ENCODE results near the gene MRPL24.
"Not testable (repeated sequence)": the region's sequence is repeated elsewhere in the genome, so short reads cannot be mapped to it uniquely, and the experiment has no call there.

Gene MRPL24

DNA sequence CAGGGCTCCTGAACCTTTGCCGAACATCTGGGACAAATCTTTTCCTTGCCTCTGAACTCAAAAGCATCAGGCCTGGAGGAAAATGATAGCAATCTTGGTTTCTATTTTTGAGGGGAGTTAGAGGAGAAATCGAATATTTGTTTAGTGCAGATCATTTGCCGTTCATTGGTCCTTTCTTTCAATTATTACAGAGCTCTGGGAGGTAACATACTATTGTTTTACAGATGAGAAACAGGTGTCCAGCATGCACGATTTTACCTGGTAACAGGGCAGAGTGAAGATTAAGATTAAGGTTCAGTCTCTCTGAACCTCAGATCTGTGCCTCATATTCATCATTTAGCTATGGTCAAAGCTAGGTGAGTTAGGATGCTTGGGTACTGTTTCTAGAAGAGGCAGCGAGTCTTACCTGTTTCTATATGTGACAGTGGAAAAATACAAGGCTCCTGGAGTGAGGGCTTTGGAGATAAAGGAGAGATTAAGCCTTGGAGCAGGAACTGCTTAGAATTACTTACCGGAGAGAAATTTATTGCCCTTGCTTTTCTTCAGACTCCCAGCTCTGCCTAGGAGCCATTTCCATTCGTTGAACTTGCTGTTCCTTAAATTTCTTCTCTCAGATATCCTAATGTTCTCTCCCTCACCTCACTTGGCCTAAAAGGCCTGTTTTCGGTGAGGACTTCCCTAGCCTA lies 27.9 kb upstream of the MRPL24 start:
- peak overlapping the region; percentile 98 for H3K9ac ChIP-seq (ENCODE audit: low read length)
- no peaks in the 10 kb centered on the region for H3K36me3 ChIP-seq (ENCODE audit: control insufficient read depth, insufficient read depth, low read length)
- peaks cover 20% of the 10 kb centered on the region for H3K4me1 ChIP-seq (ENCODE audit: control insufficient read depth, insufficient read depth, low read length)
- H3K9me3 ChIP-seq (ENCODE audit: control insufficient read depth, low read length), result no peaks in the 10 kb centered on the region
- H3K27me3 ChIP-seq (ENCODE audit: control insufficient read depth, insufficient read depth, low read length), result no peaks in the 10 kb centered on the region
- peak overlapping the region; percentile 96 for H3K4me3 ChIP-seq (ENCODE audit: low read length)

DNA sequence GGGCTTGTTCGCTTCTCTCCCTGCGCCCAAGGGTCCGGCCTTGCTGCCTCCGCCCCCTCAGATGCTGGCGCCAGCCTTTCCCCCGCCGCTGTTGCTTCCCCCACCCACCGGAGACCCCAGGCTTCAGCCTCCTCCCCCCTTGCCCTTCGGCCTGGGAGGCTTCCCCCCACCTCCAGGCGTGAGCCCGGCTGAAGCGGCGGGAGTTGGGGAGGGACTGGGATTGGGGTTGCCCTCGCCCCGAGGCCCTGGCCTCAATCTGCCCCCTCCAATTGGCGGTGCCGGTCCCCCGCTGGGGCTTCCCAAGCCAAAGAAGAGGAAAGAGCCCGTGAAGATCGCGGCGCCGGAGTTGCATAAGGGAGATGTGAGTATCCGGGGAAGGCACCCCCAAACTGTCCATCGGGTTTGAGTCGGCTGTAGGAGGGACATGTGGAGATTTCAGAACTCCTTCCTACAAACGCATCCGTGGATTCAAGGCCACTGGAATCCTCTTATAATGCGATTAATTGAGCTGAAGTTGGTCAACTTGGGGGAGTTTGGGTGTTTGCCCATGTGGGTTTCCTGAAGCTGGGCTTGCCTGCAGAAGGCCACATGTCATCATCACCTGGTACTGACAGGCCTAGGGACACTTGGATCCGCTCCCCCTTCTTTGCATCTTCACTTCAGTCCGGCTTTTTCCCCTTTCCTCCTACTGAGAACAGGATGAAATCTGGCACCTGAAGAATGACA lies 27.2 kb upstream of the MRPL24 start:
- no peaks in the 10 kb centered on the region for H3K36me3 ChIP-seq (ENCODE audit: control insufficient read depth, insufficient read depth, low read length)
- peak overlapping the region; percentile 96 for H3K4me3 ChIP-seq (ENCODE audit: low read length)
- H3K9me3 ChIP-seq (ENCODE audit: control insufficient read depth, low read length), result no peaks in the 10 kb centered on the region
- peaks cover 20% of the 10 kb centered on the region for H3K4me1 ChIP-seq (ENCODE audit: control insufficient read depth, insufficient read depth, low read length)
- no peaks in the 10 kb centered on the region for H3K27me3 ChIP-seq (ENCODE audit: control insufficient read depth, insufficient read depth, low read length)
- H3K9ac ChIP-seq (ENCODE audit: low read length), result peak overlapping the region; percentile 98

DNA sequence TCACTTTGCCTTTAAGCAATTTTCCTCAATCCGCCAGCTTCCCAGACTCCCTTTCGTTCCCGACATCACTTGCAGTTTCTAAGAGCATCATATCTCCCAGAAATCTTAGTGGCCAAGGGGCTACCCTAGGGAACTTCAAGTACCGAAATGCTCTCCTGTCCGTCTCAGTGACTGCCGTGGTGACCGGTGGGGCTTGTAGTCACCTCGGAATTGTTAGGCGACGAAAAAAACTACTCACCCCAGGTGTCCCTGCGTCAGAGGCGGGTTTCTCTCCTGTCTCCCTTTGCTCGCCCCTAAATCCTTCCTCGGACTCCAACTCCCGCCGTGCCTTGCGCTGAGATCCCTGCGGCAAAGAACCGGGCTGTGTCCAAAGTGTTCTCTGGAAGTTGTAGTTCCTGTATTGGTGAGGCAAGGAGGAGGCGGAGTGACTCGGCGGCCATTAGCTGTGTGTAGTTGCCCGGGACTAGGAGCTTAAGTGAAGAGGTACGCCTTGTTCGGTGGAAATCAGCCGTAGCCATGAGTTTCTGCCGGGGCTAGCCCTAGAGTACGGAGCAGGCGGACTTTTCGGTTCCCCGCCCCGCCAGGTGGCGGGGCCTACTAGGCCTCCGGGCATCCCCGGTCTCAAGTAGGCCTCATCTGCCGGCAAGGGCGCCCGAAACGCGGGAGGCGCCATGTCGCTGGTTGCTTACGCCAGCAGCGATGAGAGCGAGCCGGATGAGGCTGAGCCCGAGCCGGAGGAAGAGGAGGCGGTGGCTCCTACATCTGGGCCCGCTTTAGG lies 26.4 kb upstream of the MRPL24 start, which contains the start of gene PRCC:
TSS of gene PRCC (plus strand) at position 435 of the 778 bp plus-strand sequence. CDS start at position 672, 237 bp downstream.
- Histone ChIP-seq H3K36me3 (ENCODE audit: control insufficient read depth, insufficient read depth, low read length) (no peaks in the 10 kb centered on the region), H3K4me3 (ENCODE audit: low read length) (peak within 1 kb of the TSS; percentile 96), H3K9ac (ENCODE audit: low read length) (peak within 1 kb of the TSS; percentile 98), H3K9me3 (ENCODE audit: control insufficient read depth, low read length) (no peaks in the 10 kb centered on the region), H3K4me1 (ENCODE audit: control insufficient read depth, insufficient read depth, low read length) (peaks cover 13% of the 10 kb centered on the region), H3K27me3 (ENCODE audit: control insufficient read depth, insufficient read depth, low read length) (no peaks in the 10 kb centered on the region)

DNA sequence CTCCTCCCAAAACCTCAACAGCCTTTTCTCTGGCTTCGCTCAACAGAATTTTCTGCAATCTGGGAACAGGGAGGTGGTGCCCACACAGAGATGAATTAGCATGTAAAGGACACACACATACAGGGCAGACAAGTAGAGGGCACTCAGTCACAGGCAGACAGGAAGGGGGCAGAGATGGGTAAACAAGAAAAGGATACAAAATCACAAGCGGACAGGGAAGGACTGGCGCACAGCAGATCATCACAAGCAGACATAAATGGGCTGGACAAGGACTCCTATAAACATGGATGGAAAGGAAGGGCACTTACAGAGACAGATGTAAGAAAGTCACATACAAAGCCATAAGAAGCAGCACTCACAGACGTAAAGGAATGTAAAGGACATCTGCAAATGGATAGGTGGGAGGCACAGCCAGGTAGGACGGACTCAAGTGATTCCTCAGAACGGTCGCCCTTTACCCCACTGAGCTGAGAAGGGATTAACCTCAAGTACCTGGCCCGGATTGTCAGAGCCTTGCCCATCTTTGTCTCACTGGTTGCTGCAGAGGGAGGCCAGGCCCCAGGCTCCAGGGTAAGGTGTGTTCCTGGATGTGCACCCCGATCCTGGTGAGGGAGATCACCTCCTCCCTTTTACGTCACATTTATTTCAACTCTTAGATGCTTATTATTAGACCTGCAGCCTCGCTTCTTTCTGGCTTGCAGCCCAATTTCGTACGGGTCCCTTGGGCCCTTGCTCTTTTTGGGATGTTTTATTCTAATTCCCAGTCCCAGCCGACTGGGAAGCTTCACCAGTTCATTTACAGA lies 25.6 kb upstream of the MRPL24 start:
- H3K36me3 ChIP-seq (ENCODE audit: control insufficient read depth, insufficient read depth, low read length), result no peaks in the 10 kb centered on the region
- H3K9ac ChIP-seq (ENCODE audit: low read length), result peak overlapping the region; percentile 74
- H3K27me3 ChIP-seq (ENCODE audit: control insufficient read depth, insufficient read depth, low read length), result no peaks in the 10 kb centered on the region
- peaks cover 13% of the 10 kb centered on the region for H3K4me1 ChIP-seq (ENCODE audit: control insufficient read depth, insufficient read depth, low read length)
- peak overlapping the region; percentile 70 for H3K4me3 ChIP-seq (ENCODE audit: low read length)
- no peaks in the 10 kb centered on the region for H3K9me3 ChIP-seq (ENCODE audit: control insufficient read depth, low read length)

DNA sequence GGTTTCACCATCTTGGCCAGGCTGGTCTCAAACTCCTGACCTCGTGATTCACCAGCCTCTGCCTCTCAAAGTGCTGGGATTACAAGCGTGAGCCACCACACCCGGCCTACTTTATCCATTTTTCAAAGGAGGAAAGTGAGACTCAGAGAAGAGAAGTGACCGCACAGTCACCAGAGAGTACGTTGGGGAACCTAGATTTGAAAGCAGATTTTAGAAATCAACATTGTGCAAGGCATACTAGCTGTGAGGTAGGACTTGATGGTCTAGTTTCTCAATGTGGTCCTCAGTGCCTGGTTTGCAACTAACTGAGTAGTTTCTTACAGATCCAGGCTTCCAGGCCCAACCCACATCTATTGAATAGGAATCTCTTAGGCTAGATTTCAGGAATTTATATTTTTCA lies 24.8 kb upstream of the MRPL24 start:
- peaks cover 13% of the 10 kb centered on the region for H3K4me1 ChIP-seq (ENCODE audit: control insufficient read depth, insufficient read depth, low read length)
- H3K27me3 ChIP-seq (ENCODE audit: control insufficient read depth, insufficient read depth, low read length), result no peaks in the 10 kb centered on the region
- no peaks in the 10 kb centered on the region for H3K9me3 ChIP-seq (ENCODE audit: control insufficient read depth, low read length)
- H3K4me3 ChIP-seq (ENCODE audit: low read length), result peak overlapping the region; percentile 70
- no peak overlapping the region for H3K9ac ChIP-seq (ENCODE audit: low read length)
- no peaks in the 10 kb centered on the region for H3K36me3 ChIP-seq (ENCODE audit: control insufficient read depth, insufficient read depth, low read length)

DNA sequence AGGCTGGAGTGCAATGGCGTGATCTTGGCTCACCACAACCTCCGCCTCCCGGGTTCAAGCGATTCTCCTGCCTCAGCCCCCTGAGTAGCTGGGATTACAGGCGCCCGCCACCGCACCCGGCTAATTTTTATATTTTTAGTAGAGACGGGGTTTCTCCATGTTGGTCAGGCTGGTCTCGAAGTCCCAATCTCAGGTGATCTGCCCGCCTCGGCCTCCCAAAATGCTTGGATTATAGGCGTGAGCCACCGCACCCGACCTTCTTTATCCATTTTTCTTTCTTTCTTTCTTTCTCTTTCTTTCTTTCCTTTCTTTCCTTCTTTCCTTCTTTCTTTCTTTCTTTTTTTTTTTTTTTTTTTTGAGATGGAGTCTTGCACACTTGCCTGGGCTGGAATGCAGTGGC lies 24.2 kb upstream of the MRPL24 start:
- peaks cover 13% of the 10 kb centered on the region for H3K4me1 ChIP-seq (ENCODE audit: control insufficient read depth, insufficient read depth, low read length)
- not testable (repeated sequence) for H3K9ac ChIP-seq (ENCODE audit: low read length); H3K9me3 ChIP-seq (ENCODE audit: control insufficient read depth, low read length); H3K36me3 ChIP-seq (ENCODE audit: control insufficient read depth, insufficient read depth, low read length); H3K27me3 ChIP-seq (ENCODE audit: control insufficient read depth, insufficient read depth, low read length); H3K4me3 ChIP-seq (ENCODE audit: low read length)

DNA sequence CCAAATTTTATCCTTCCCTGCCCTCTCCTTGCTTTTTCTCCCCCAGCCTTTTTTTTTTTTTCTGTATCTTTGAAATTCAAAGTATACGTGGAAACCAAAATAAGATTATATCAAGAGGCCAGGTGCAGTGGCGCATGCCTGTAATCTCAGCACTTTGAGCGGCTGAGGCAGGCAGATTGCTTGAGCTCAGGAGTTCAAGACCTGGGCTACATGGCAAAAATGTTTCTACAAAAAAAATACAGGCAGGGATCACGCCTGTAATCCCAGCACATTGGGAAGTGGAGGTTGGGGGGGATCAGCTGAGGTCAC lies 19.9 kb upstream of the MRPL24 start:
- no peaks in the 10 kb centered on the region for H3K27me3 ChIP-seq (ENCODE audit: control insufficient read depth, insufficient read depth, low read length)
- H3K36me3 ChIP-seq (ENCODE audit: control insufficient read depth, insufficient read depth, low read length), result no peaks in the 10 kb centered on the region
- no peak overlapping the region for H3K4me3 ChIP-seq (ENCODE audit: low read length)
- H3K9me3 ChIP-seq (ENCODE audit: control insufficient read depth, low read length), result no peaks in the 10 kb centered on the region
- no peaks in the 10 kb centered on the region for H3K4me1 ChIP-seq (ENCODE audit: control insufficient read depth, insufficient read depth, low read length)
- no peak overlapping the region for H3K9ac ChIP-seq (ENCODE audit: low read length)

DNA sequence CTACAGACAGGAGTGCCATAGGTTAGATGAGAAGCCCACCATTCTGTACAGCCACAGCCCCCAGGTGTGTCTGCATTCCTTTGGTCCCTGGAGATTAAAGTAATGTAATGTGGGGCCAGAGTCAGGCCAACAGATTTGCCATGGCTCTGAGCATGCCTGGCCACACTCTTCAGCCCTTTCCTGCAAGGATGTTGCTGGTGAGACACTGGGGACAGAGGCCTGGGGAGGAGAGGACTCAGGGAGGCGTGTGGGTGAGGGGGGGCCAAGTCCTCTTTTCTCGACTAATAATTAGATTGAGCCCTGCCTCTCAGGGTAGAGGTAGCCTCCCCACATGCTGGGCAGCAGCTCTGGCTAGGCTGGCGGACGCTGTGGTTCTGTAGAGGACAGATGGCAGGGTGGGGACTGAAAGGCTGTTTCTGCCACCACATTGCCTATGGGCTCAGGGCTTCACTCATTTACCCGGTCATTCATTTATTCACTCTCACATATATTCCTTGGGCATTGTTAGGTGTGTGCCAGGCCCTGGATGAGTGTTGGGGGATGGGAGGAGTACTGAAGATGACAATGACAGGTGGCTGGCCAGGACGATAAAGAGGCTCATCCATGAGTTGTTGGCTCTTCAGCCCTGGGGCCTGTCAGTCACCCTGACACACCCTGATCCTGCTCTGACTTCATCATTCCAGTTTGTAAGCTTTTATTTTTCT lies 19.4 kb upstream of the MRPL24 start:
- H3K27me3 ChIP-seq (ENCODE audit: control insufficient read depth, insufficient read depth, low read length), result no peaks in the 10 kb centered on the region
- H3K9me3 ChIP-seq (ENCODE audit: control insufficient read depth, low read length), result no peaks in the 10 kb centered on the region
- no peak overlapping the region for H3K9ac ChIP-seq (ENCODE audit: low read length)
- no peaks in the 10 kb centered on the region for H3K36me3 ChIP-seq (ENCODE audit: control insufficient read depth, insufficient read depth, low read length)
- no peak overlapping the region for H3K4me3 ChIP-seq (ENCODE audit: low read length)
- H3K4me1 ChIP-seq (ENCODE audit: control insufficient read depth, insufficient read depth, low read length), result no peaks in the 10 kb centered on the region

DNA sequence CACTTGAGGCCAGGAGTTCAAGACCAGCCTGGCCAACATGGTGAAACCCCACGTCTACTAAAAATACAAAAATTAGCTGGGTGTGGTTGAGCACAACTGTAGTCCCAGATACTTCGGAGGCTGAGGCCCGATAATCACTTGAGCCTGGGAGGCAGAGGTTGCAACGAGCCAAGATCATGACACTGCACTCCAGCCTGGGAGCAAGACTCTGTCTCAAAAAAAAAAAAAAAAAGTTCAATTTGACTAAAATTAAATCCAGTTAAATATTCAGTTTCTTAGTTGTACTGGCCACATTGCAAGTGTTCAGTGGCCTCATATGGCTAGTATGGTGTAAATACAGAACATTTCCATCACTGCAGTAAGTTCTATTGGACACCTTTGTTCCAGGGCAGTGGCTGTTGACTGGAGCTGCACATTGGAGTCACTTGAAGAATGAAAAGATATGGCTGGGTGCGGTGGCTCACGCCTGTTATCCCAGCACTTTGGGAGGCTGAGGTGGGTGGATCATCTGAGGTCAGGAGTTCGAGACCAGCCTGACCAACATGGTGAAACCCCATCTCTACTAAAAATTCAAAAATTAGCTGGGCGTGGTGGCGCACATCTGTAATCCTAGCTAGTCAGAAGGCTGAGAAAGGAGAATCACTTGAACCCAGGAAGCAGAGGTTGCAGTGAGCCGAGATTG lies 16.8 kb upstream of the MRPL24 start:
- H3K9ac ChIP-seq (ENCODE audit: low read length); H3K9me3 ChIP-seq (ENCODE audit: control insufficient read depth, low read length); H3K4me1 ChIP-seq (ENCODE audit: control insufficient read depth, insufficient read depth, low read length); H3K36me3 ChIP-seq (ENCODE audit: control insufficient read depth, insufficient read depth, low read length); H3K4me3 ChIP-seq (ENCODE audit: low read length); H3K27me3 ChIP-seq (ENCODE audit: control insufficient read depth, insufficient read depth, low read length): not testable (repeated sequence)

DNA sequence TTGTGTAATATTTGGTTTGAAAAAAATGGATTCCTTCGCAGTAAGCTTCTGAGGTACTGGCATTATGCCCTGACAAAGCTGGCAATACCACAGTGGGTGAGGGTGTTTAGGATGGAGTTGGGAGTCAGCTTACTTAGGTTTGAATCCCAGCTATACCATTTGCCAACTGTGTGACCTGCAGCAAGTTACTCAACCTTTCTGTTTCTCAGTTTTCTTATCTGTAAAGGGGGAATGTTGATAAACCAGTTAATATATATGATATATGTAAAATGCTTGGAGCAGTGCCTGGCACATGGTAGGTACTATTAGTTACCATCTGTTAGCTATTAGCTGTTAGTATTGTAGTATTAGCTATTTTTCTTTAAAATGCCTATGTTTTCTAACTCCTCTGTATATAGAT lies 15.5 kb upstream of the MRPL24 start:
- Histone ChIP-seq H3K4me3 (ENCODE audit: low read length) (no peak overlapping the region), H3K4me1 (ENCODE audit: control insufficient read depth, insufficient read depth, low read length) (no peaks in the 10 kb centered on the region), H3K9me3 (ENCODE audit: control insufficient read depth, low read length) (no peaks in the 10 kb centered on the region), H3K36me3 (ENCODE audit: control insufficient read depth, insufficient read depth, low read length) (no peaks in the 10 kb centered on the region), H3K9ac (ENCODE audit: low read length) (no peak overlapping the region), H3K27me3 (ENCODE audit: control insufficient read depth, insufficient read depth, low read length) (no peaks in the 10 kb centered on the region)

DNA sequence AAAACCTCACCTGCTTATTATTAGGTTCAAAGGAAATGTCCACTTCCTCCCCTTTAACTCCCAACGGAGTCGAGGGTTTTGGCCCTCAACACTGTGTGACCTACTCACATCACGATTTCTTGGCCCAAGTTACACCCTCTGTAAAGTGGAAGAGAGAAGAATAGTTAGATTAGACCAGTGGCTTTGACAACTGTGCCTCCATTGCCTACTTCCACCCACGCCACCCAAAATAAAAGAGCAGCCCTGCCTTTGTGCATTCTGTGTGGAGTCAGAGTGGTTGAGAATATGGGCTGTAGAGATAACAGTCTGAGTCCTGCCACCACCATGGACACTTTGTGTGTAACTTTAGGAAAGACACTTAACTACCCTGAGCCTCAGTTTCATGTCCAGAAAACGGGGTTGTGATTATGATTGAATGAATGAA lies 14.7 kb upstream of the MRPL24 start:
- no peaks in the 10 kb centered on the region for H3K4me1 ChIP-seq (ENCODE audit: control insufficient read depth, insufficient read depth, low read length)
- no peak overlapping the region for H3K4me3 ChIP-seq (ENCODE audit: low read length)
- H3K36me3 ChIP-seq (ENCODE audit: control insufficient read depth, insufficient read depth, low read length), result no peaks in the 10 kb centered on the region
- H3K27me3 ChIP-seq (ENCODE audit: control insufficient read depth, insufficient read depth, low read length), result no peaks in the 10 kb centered on the region
- H3K9me3 ChIP-seq (ENCODE audit: control insufficient read depth, low read length), result no peaks in the 10 kb centered on the region
- no peak overlapping the region for H3K9ac ChIP-seq (ENCODE audit: low read length)

All from mucosa of stomach (tissue), 1 donor.